Spleen (tissue), 11 donors: ENCODE measurements around the gene TOPBP1. TPM values are rescaled to one million over a fixed set of nuclear protein-coding genes. Genes with fewer than 3 reads are reported as not detected.

Experiments
- DNase-seq: peaks from one replicate; pipeline ENCODE4 v3.0.0-alpha.2; 2020
- H3K27ac ChIP-seq, 8 donors: fragments of 200-600 bp; sonication (generic) in 7 of 8; 1 replicate in 4 of 8; 2 replicates in 4 of 8; pipeline versions ENCODE4 v1.5.0 to v1.8.0; 2016 to 2021; ENCODE audit warnings: inconsistent platforms in 4 of 8, mild to moderate bottlenecking in 4 of 8, moderate library complexity in 1 of 8
- H3K27me3 ChIP-seq, 7 donors: fragments of 200-600 bp; sonication (generic) in 6 of 7; replicated peaks in 1 of 7; 1 replicate in 4 of 7; 2 replicates in 3 of 7; pipeline versions ENCODE4 v1.5.0 to v1.8.0; 2016 to 2021; ENCODE audit warnings: inconsistent platforms in 3 of 7, mild to moderate bottlenecking in 1 of 7
- H3K36me3 ChIP-seq, 6 donors: fragments of 200-600 bp; sonication (generic) in 5 of 6; 1 replicate in 4 of 6; 2 replicates in 2 of 6; pipeline versions ENCODE4 v1.5.0 to v1.8.0; 2016 to 2021; ENCODE audit warnings: inconsistent platforms in 2 of 6
- H3K4me1 ChIP-seq, 6 donors: fragments of 200-600 bp; sonication (generic) in 5 of 6; 1 replicate in 3 of 6; 2 replicates in 3 of 6; pipeline versions ENCODE4 v1.5.0 to v1.8.0; 2016 to 2021; ENCODE audit warnings: inconsistent platforms in 3 of 6
- H3K4me3 ChIP-seq, 8 donors: fragments of 200-600 bp; sonication (generic) in 7 of 8; 1 replicate in 4 of 8; 2 replicates in 4 of 8; pipeline versions ENCODE4 v1.5.0 to v1.8.0; 2016 to 2021; ENCODE audit warnings: inconsistent platforms in 4 of 8, mild to moderate bottlenecking in 4 of 8, moderate library complexity in 2 of 8
- H3K9me3 ChIP-seq, 8 donors: fragments of 200-600 bp; sonication (generic) in 7 of 8; 1 replicate in 4 of 8; 2 replicates in 4 of 8; pipeline versions ENCODE4 v1.5.0 to v1.8.0; 2016 to 2021; ENCODE audit warnings: inconsistent platforms in 4 of 8
- POLR2A ChIP-seq, 3 donors: fragments of 450-650 bp; IDR thresholded peaks; one replicate each; pipeline ENCODE4 v1.5.1; 2017; ENCODE audit warnings: antibody characterized with exemption in 3 of 3, mild to moderate bottlenecking in 1 of 3
- POLR2AphosphoS5 ChIP-seq, 3 donors: sonication (generic); formaldehyde crosslinking; IDR thresholded peaks; one replicate each; pipeline ENCODE4 v1.5.1; 2017; ENCODE audit warnings: antibody characterized with exemption in 3 of 3
- WGBS, 5 donors: extraction: QIAGEN DNeasy Blood & Tissue Kit in 3 of 5; methylation state at CpG; one replicate each; pipeline versions ENCODE4 v1.1.5 to v1.1.7; 2013 to 2018; 5-methylcytosine and 5-hydroxymethylcytosine counted together
- intact Hi-C: fragments of 100-400 bp; cut with DNase I; formaldehyde crosslinking; loops from one replicate; pipeline ENCODE4 v1.15.0; 2023; ENCODE audit warnings: low total_unique reads
- polyA plus RNA-seq, 3 donors: library from polyadenylated mRNA; stranded (reverse); fragments of 200-250 nt; gene quantifications; one replicate each; pipeline ENCODE4 v1.2.1, GENCODE V29; 2013
- total RNA-seq, 7 donors: library from RNA; depleted of rRNA in 3 of 7; stranded (reverse); fragments of >200 nt in 3 of 7; fragmentation: NEBNext Ultra II Directional in 4 of 7; extraction: Animal tissue kit (Norgen Biotek cat#: 25700) in 4 of 7; gene quantifications; one replicate each; pipeline versions ENCODE4 v1.1.0 to v1.2.1, GENCODE V29; 2016 to 2021
- TF ChIP-seq, protein P1 (sequence below), 11 experiments: fragments of 200-600 bp in 7 of 11; fragments of 450-650 bp in 4 of 11; sonication (generic) in 4 of 11; IDR thresholded peaks in 8 of 11; conservative IDR thresholded peaks in 3 of 11; 1 replicate in 7 of 11; 2 replicates in 4 of 11; pipeline versions ENCODE4 v1.4.0 to v1.8.0; 2016 to 2021; ENCODE audit warnings: antibody characterized with exemption in 11 of 11, inconsistent platforms in 4 of 11, mild to moderate bottlenecking in 1 of 11
- donor health status: healthy with polysubstance abuse.
- donor health status: DM: no; HTN: no; CAD: no; lungs with moderate emphysema.
- donor health status: DM: no; HTN: no; CAD: no.
- donor health status: Bipolar disorder and iron deficiency.
- donor health status: healthy.
- donor health status: DM: no; HTN: no; CAD: no.
- donor health status: DM: yes; HTN: yes; CAD: no.

Gene TOPBP1
- total and polyA plus RNA-seq, 10 donors: 11.0 to 61.9 (median 30.7) TPM

DNA sequence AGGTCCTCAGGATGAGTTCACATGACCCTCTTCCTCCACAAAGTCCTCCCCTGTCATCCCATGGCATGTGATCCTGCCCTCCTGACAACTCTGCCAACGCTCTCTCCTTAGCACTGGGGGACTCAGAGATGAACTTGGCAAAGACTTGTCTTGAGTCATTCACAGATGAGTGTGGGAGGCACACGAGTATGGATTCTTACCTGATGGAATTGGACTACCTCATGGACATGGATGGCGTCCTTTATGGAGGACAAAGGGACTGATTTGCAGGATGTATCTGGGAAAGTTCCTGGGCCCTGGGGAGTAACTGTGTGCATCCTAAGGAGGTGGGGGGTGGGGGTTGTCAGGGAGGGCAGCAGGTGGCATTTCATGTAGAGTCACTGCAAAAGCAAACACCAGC is 38.2 kb upstream of the TOPBP1 start:
- Histone ChIP-seq H3K27me3 (no peaks in the 10 kb centered on the region), H3K4me1 (no peaks in the 10 kb centered on the region), H3K27ac (no peak overlapping the region), H3K9me3 (peaks cover 0 to 9% (median 0%) of the 10 kb centered on the region in 8 donors), H3K36me3 (no peaks in the 10 kb centered on the region), H3K4me3 (no peak overlapping the region)
- TF ChIP-seq, protein P1, sequence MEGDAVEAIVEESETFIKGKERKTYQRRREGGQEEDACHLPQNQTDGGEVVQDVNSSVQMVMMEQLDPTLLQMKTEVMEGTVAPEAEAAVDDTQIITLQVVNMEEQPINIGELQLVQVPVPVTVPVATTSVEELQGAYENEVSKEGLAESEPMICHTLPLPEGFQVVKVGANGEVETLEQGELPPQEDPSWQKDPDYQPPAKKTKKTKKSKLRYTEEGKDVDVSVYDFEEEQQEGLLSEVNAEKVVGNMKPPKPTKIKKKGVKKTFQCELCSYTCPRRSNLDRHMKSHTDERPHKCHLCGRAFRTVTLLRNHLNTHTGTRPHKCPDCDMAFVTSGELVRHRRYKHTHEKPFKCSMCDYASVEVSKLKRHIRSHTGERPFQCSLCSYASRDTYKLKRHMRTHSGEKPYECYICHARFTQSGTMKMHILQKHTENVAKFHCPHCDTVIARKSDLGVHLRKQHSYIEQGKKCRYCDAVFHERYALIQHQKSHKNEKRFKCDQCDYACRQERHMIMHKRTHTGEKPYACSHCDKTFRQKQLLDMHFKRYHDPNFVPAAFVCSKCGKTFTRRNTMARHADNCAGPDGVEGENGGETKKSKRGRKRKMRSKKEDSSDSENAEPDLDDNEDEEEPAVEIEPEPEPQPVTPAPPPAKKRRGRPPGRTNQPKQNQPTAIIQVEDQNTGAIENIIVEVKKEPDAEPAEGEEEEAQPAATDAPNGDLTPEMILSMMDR (IDR thresholded peaks at IDR 0.05 in 8 of 11, conservative IDR thresholded peaks at IDR 0.05 in 3 of 11): no peak
- TF ChIP-seq POLR2A (IDR thresholded peaks at IDR 0.05) (no peak), POLR2AphosphoS5 (IDR thresholded peaks at IDR 0.05) (no peak)
- whole genome bisulfite sequencing, 5 donors: 78 to 89% (median 84%) methylated on average over 3 of the region's 3 CpGs
- intact Hi-C loops: no loop called here
- no peak for DNase-seq

DNA sequence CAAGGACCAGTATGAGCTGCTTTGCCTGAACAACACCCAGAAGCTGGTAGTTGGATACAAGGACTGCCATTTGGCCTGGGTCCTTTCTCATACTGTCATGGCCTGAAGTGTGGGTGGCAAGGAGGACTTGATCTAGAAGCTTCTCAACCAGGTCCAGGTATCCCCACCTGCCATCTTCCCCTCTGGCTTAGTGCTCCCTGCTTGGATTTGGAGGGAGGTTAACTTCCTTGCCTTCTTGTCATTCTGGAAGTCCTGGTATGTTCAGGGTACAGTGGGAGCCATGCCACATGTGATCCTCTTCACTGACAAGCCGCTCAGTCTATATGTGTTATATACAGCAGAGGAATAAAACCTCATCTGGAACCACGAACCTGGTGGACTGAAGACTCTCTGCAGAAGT is 37.7 kb upstream of the TOPBP1 start:
- Histone ChIP-seq H3K27ac (no peak overlapping the region), H3K27me3 (no peaks in the 10 kb centered on the region), H3K36me3 (no peaks in the 10 kb centered on the region), H3K4me3 (no peak overlapping the region), H3K4me1 (no peaks in the 10 kb centered on the region), H3K9me3 (peaks cover 0 to 9% (median 0%) of the 10 kb centered on the region in 8 donors)
- DNase-seq: no peak
- TF ChIP-seq, protein P1 (IDR thresholded peaks at IDR 0.05 in 8 of 11, conservative IDR thresholded peaks at IDR 0.05 in 3 of 11): no peak
- no peak for TF ChIP-seq POLR2A (IDR thresholded peaks at IDR 0.05)
- no peak for TF ChIP-seq POLR2AphosphoS5 (IDR thresholded peaks at IDR 0.05)
- 74 to 83% (median 77%) methylated on average over 2 of the region's 2 CpGs for WGBS, 5 donors
- intact Hi-C loops: no loop called here

DNA sequence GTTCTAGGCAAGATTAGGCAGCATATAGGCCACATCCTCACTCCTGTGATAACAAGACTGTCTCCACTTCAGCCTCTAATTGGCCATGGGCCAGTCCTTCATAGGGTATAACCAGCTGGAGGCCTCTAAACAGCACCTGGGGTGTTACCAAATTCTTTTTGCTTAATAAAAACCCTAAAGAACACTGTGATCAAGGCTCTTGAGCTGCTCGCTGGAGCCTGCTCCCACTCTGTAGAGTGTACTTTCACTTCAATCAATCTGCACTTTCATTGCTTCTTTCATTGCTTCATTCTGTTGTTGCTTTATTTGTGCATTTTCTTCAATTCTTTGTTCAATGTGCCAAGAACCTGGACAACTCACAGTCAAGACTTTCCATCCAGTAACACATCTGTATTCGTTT is 36.2 kb upstream of the TOPBP1 start:
- peaks cover 0 to 9% (median 0%) of the 10 kb centered on the region in 8 donors for H3K9me3 ChIP-seq
- H3K27ac ChIP-seq: no peak overlapping the region
- H3K27me3 ChIP-seq: no peaks in the 10 kb centered on the region
- no peak overlapping the region for H3K4me3 ChIP-seq
- H3K36me3 ChIP-seq: no peaks in the 10 kb centered on the region
- DNase-seq: no peak
- TF ChIP-seq POLR2AphosphoS5 (IDR thresholded peaks at IDR 0.05) (no peak), POLR2A (IDR thresholded peaks at IDR 0.05) (no peak)
- TF ChIP-seq, protein P1 (IDR thresholded peaks at IDR 0.05 in 8 of 11, conservative IDR thresholded peaks at IDR 0.05 in 3 of 11): no peak
- 79 to 92% (median 84%) methylated on average over 2 of the region's 2 CpGs for WGBS, 5 donors
- H3K4me1 ChIP-seq: no peaks in the 10 kb centered on the region
- intact Hi-C loops: no loop called here

DNA sequence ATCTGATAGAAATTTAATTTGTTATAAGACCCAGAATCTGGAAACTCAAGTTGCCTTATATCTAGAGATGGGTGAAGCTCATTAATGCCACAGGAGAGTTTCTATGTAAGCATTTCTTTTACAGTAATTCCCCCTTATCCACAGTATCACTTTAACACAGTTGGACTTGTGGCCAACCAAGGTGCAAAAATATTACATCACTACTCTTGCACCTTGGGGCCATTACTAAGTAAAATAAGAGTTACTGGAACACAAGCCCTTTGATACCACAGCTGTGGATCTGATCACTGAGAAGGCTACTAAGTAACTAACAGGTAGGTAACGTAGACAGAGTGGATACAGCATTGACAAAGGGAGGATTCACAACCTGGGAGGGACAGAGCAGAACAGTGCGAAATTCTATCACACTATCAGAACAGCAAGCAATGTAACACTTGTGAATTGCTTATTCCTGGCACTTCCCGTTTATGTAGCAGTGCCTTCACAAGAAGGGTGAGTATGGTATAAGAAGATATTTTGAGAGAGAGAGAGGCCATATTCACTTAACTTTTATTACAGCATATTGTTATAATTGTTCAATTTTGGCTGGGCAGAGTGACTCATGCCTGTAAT is 33.9 kb upstream of the TOPBP1 start:
- H3K4me3 ChIP-seq: no peak overlapping the region
- no peaks in the 10 kb centered on the region for H3K4me1 ChIP-seq
- WGBS, 5 donors: 78 to 87% (median 80%) methylated on average over 3 of the region's 3 CpGs
- TF ChIP-seq POLR2AphosphoS5 (IDR thresholded peaks at IDR 0.05): no peak
- TF ChIP-seq POLR2A (IDR thresholded peaks at IDR 0.05): no peak
- TF ChIP-seq, protein P1 (IDR thresholded peaks at IDR 0.05 in 8 of 11, conservative IDR thresholded peaks at IDR 0.05 in 3 of 11): no peak
- H3K27me3 ChIP-seq: no peaks in the 10 kb centered on the region
- intact Hi-C loops: no loop called here
- H3K9me3 ChIP-seq: peaks cover 0 to 9% (median 0%) of the 10 kb centered on the region in 8 donors
- H3K36me3 ChIP-seq: no peaks in the 10 kb centered on the region
- DNase-seq: no peak
- no peak overlapping the region for H3K27ac ChIP-seq
